Choroid plexus epithelial cell (primary cell): ENCODE data around the gene AGBL3.

Source experiments
- DNase-seq: peaks from one replicate; pipeline ENCODE4 v3.0.0-alpha.2; 2010; ENCODE audit warnings: low read depth
- H3K4me3 ChIP-seq: 2 replicates; pipeline ENCODE4 v1.5.1; 2011; ENCODE audit warnings: low read depth, mild to moderate bottlenecking, control low read depth, low read length, moderate library complexity
- TF ChIP-seq, protein P1 (sequence below): conservative IDR thresholded peaks from 2 replicates; pipeline ENCODE4 v1.5.1; 2011; ENCODE audit warnings: low read depth, mild to moderate bottlenecking, control low read depth, inconsistent platforms, low read length, moderate library complexity

The AGBL3 gene

DNA sequence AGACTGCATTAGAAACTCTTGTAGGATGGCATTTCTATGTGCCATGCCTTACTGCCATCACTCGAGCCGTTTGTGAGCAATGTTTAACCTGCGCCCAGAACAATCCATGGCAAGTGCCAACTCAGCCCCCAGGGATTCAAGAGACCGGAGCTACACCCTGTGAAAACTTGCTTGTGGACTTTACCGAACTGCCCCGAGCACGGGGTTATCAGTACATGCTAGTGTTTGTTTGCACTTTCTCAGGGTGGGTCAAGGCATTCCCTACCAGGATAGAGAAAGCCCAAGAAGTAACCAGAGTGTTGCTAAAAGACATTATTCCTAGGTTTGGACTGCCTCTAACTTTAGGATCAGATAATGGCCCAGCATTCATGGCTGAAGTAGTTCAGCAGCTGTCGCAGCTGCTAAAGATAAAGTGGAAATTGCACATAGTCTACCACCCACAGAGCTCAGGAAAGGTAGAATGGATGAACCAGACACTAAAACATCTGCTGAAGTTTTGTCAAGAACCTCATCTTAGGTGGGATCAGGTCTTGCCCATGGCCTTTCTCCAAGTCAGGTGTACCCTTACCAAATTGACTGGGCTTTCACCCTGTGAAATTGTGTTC lies 193.1 kb downstream of the AGBL3 start:
- H3K4me3 ChIP-seq = no peak overlapping the region
- TF ChIP-seq, protein P1, sequence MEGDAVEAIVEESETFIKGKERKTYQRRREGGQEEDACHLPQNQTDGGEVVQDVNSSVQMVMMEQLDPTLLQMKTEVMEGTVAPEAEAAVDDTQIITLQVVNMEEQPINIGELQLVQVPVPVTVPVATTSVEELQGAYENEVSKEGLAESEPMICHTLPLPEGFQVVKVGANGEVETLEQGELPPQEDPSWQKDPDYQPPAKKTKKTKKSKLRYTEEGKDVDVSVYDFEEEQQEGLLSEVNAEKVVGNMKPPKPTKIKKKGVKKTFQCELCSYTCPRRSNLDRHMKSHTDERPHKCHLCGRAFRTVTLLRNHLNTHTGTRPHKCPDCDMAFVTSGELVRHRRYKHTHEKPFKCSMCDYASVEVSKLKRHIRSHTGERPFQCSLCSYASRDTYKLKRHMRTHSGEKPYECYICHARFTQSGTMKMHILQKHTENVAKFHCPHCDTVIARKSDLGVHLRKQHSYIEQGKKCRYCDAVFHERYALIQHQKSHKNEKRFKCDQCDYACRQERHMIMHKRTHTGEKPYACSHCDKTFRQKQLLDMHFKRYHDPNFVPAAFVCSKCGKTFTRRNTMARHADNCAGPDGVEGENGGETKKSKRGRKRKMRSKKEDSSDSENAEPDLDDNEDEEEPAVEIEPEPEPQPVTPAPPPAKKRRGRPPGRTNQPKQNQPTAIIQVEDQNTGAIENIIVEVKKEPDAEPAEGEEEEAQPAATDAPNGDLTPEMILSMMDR = no peak
- DNase-seq = no peak

DNA sequence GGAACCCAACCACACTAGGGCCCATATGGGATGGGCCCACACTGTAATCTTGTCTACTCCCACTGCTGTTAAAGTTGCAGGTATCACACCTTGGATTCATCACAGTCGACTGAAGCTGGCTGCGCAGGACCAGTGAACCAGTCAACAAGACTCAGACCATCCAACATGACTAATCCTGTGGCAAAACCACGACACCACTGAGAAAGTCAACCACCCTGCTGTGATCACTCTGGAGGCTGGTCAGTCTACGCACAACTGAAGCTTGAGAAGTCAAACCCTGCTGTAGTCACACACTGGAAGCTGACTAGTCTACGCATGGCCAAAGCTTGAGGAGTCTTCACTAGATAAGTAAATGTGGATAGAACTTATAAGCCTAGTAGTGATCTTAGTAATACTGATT lies 193.8 kb downstream of the AGBL3 start:
- TF ChIP-seq, protein P1 = no peak
- no peak for DNase-seq
- H3K4me3 ChIP-seq = no peak overlapping the region

DNA sequence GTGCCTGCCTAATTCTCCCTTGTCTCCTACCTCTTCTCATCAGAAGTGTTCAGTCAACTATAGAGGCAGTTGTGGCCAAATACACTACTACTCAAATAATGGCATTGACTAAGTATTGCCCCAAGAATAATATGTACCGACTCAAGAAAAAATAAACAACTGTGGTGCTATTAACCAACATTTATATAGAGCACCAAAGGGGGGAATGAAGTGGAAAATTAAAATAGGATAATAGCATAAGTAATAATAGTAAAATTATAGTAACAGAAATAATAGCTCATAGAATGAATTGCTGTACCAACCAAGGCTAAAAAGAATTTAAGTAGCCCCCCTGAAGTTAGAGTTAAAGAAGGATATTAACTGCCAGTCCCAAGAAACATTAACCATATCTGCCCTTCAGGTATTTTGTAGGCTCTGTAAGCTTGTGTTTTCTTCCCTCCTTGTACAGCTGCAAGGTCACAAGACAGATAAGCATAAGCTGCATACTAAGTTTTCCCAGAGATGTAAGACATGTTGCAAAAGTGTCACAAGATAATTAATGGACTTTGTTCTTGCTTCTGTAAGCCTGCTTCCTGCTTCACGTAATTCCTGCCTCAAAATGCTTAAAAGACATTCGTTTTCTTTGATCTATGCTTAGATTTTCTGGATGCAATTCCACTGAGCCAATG lies 195.1 kb downstream of the AGBL3 start:
- H3K4me3 ChIP-seq = no peak overlapping the region
- TF ChIP-seq, protein P1 = no peak
- no peak for DNase-seq

DNA sequence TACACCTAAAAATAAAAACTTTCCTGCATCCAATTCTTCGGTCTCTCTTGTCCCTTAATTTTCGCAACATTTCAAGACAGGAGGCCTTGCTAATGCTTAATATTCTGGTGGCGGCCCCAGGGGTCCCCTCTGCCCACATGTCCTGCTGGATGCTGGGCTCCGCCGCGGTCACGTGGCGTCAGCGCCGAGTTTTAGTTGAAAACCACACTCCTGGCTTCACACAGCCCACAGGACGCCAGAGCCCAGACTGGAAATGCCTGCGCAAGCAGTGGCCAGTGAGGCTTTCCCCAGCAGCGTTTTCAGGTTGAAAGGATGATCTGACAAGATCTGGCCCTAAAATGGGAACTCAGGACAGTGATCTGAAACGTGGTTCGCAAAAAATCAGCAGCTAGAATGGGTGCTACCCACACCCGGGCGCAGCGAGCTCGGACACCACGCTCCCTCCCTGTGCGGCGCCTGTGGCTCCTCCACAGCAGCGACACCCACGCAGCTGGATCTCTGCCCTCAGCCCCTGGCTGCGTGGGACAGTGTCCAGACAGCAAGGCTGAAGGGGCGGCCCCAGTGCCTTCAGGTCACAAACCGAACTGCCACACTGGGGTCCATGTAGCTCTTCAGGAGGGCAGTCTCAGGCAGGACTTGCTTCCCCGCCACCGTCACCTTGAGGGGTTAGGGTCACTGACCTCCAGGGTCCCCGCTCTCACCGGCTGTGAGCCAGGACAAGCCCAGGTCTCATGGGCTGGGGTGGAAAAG lies 195.8 kb downstream of the AGBL3 start:
- TF ChIP-seq, protein P1 = no peak
- no peak for DNase-seq
- no peak overlapping the region for H3K4me3 ChIP-seq

DNA sequence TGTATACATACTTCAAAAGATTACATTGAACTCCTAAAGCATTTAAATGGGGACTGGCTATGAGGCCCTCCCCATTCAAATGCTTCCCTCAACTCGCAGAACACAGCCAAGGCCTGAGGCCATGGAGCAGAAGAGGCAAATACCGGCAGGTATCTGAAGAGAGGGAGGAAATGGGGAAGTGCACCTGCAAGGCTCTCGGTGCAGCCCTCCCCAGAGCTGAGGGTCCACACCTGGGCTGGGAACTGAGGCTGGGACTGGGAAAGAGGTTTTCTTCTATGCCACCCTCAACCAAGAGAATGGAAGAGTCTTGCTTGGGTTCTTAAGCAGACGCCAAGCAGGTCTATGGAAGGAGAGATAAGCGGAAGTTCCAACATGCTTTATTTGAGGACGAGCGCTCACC lies 197.2 kb downstream of the AGBL3 start:
- no peak overlapping the region for H3K4me3 ChIP-seq
- no peak for DNase-seq
- TF ChIP-seq, protein P1 = no peak

DNA sequence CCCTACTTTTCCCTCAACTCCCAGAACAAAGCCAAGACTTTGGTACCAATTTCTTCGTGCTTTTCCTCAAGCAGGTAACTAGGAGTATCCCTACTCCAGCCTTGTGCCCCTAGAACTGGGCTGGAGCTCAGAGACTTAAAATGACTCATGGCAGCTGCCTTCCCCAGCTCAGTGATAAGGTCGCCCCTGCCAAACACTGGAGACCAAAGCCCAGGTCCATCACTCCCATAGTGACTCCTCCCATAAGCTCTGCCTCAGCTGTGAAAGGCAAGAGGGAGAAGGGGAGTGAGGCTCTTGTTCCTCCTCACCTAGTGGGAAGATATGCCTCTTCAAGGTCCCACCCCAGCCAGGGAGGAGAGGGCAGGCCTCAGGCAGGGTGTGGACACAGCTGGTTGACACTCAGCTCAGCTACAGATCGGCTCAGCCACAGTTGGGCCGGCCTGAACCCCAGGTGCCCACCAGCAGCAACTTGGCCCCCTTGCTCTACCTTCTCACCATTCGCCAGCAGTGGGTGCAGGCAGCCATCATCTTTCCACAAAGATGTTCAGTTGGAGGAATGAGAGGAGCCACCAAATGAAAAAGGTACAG lies 198.0 kb downstream of the AGBL3 start:
- no peak for DNase-seq
- no peak overlapping the region for H3K4me3 ChIP-seq
- TF ChIP-seq, protein P1 = no peak
